Measurements from ENCODE around the gene SMIM22.

SMIM22 gene

GRCh38 chr16:4826526-4826925 is 31.4 kb downstream of the SMIM22 start:
- DNase-seq = no peak

GRCh38 chr16:4826980-4827379 is 31.8 kb downstream of the SMIM22 start:
- DNase-seq = no peak

DNA sequence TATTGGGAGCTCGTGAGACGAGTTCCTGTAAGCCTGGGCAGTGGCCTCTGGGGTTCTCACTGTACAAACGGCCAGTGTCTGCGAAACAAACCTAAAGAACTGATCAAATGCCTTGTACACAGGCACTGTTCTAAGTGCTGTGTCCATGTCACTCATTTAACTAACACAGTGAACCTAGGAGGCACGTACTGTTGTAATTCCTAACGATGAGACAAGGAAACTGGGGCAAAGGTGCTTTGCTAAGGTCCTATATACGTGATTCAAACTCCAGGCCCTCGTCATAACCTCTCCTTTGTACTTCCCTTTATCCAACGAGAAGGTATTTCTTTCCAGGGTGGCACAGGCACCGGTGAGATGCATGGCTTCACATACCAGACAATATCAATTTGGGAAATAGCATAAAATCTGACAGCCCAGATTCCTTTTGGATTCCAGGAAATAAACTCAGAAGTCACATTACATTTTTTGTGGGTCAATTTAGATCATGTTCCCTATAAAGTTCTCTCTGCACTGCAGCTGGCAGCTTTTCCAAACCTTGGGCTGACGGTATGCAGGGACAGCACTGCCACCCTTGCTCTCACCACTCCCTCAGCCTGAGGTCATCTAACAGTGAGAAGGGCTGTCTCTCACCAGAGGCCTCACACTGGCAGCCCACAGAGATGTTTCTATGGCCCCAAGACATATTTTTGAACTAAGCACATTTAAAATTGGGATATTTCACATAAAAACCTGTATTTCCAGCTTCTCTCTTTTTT is 33.6 kb downstream of the SMIM22 start:
- DNase-seq = no peak

DNA sequence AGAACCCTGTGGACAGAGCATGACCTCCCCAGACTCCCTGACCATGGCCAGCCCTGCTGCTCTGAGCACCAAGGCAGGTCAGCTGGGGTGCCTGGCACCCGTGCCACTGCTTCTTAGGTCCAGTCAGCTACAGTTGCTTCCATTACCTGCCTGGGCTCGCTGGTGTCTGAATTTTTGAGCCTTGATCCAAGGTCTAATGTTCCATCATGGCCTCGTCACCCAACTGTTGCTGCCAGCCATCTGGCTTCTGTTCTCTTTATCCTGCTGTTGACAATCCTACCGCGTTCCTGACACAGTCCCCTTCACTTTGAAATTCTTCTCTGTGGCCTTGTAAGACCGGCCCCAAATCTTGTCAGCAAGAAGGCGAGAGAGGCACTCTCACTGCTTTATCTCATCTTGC is 35.2 kb downstream of the SMIM22 start:
- no peak for DNase-seq

- DNase-seq = no peak
Measured at GRCh38 chr16:4831616-4832015, 36.4 kb downstream of the SMIM22 start.

GRCh38 chr16:4832698-4833343 is 37.7 kb downstream of the SMIM22 start:
- DNase-seq = no peak

GRCh38 chr16:4833584-4833983 is 38.4 kb downstream of the SMIM22 start:
- no peak for DNase-seq

GRCh38 chr16:4836727-4837126 is 41.6 kb downstream of the SMIM22 start:
- DNase-seq = no peak

GRCh38 chr16:4837733-4838501 is 42.7 kb downstream of the SMIM22 start:
- DNase-seq = no peak

DNA sequence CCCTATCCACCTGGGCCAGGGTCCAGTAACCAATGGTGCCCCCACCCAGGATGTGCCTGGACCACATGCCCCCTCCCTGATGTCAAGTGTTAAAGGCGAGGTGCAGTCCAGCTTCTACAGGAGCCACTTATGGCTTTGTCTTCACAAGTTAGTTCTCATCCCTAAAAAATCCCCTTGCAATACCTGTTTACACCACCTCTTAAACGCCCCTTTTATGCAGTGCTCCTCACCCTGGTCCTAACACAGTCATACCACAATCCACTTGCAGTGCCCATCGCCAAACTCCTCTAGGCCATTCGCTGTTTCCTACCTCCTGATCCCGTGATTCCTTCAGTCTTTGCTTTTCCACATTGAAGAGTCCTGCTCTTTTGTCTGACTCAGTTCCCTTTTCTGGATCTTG is 44.8 kb downstream of the SMIM22 start:
- DNase-seq = no peak

DNA sequence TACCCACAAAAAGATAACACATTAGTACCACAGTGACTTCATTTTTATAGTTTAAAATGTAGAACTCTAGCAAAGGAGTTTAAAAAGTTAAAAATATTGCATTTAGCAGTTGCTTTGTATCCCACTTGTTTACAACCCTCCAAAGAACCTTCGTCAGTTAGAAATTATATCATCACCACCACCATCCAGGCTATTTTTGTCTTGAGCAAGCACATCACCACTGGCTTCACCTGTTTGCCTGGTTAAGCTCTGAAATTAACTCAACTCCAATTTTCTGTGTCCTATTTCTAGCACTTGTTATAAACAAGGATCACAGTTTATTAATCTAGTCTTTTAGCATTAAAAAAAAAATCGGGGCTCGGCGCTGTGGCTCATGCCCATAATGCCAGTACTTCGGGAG is 45.8 kb downstream of the SMIM22 start:
- no peak for DNase-seq

Data from effector CD8-positive, alpha-beta T cell (primary cell).